Stimulated activated CD4-positive, alpha-beta T cell treated with anti-CD3 and anti-CD28 coated beads, Interleukin-4, amount 100 ng/mL, for 48 hours (primary cell): Measurements from ENCODE around the gene CA10.

Experiments
- DNase-seq, 2 donors: peaks; one replicate each; pipeline ENCODE4 v3.0.0-alpha.2; 2020; ENCODE audit warnings: low read depth in 2 of 2

The CA10 gene

GRCh38 chr17:52048137-52048898 lies 110.2 kb downstream of the CA10 start:
- DNase-seq = no peak

GRCh38 chr17:52047086-52047485 lies 111.4 kb downstream of the CA10 start:
- no peak for DNase-seq

GRCh38 chr17:52041123-52041617 lies 117.3 kb downstream of the CA10 start:
- no peak for DNase-seq

- DNase-seq = no peak
Measured at GRCh38 chr17:52036416-52036815, 122.1 kb downstream of the CA10 start.

- DNase-seq = no peak
Measured at GRCh38 chr17:52035336-52035915, 123.1 kb downstream of the CA10 start.

- DNase-seq = no peak
Measured at GRCh38 chr17:52032454-52032853, 126.1 kb downstream of the CA10 start.

GRCh38 chr17:52030052-52030451 lies 128.5 kb downstream of the CA10 start:
- DNase-seq = no peak

- DNase-seq = no peak
Measured at GRCh38 chr17:52027620-52028295, 130.8 kb downstream of the CA10 start.

GRCh38 chr17:52027081-52027480 lies 131.4 kb downstream of the CA10 start:
- no peak for DNase-seq

GRCh38 chr17:52026075-52026474 lies 132.4 kb downstream of the CA10 start:
- no peak for DNase-seq

- no peak for DNase-seq
Measured at GRCh38 chr17:52025236-52025635, 133.3 kb downstream of the CA10 start.

- no peak for DNase-seq
Measured at GRCh38 chr17:52024300-52024870, 134.1 kb downstream of the CA10 start.

GRCh38 chr17:52011064-52011463 lies 147.4 kb downstream of the CA10 start:
- DNase-seq = no peak

GRCh38 chr17:51999654-52000053 lies 158.9 kb downstream of the CA10 start:
- no peak for DNase-seq

- DNase-seq = no peak
Measured at GRCh38 chr17:51997723-51998122, 160.8 kb downstream of the CA10 start.

- no peak for DNase-seq
Measured at GRCh38 chr17:51995797-51996403, 162.6 kb downstream of the CA10 start.

GRCh38 chr17:51992864-51993416 lies 165.6 kb downstream of the CA10 start:
- DNase-seq = no peak

- DNase-seq = no peak
Measured at GRCh38 chr17:51971121-51971520, 187.4 kb downstream of the CA10 start.

GRCh38 chr17:51961689-51962088 lies 196.8 kb downstream of the CA10 start:
- DNase-seq = no peak

GRCh38 chr17:51957786-51958185 lies 200.7 kb downstream of the CA10 start:
- no peak for DNase-seq

GRCh38 chr17:51955245-51955644 lies 203.3 kb downstream of the CA10 start:
- DNase-seq = no peak
